ENCODE measurements around the gene CBY1. TPM values are rescaled to one million over a fixed set of nuclear protein-coding genes. Genes with fewer than 3 reads are reported as not detected.

The CBY1 gene
- total RNA-seq, 4 donors from 2014 or later, result 14.9 to 33.8 (median 17.4) TPM

DNA sequence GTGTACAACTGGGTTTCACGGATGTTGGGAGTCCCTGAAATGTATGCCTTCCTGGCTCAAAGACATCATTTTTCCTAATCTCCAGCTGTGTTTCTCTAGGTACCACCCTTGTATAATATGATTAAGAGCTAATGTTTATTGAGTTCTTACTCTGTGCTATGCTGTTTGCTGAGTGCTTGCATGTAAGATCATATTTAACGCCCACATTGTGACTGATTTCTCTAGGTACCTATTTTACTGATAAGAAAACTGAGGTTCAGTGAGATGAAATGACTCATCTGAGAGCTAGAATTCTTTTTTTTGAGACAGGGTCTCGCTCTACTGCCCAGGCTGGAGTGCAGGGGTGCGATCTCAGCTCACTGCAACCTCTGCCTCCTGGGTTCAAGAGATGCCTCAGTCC, 42.9 kb upstream of the CBY1 start:
- TF ChIP-seq, protein P1, sequence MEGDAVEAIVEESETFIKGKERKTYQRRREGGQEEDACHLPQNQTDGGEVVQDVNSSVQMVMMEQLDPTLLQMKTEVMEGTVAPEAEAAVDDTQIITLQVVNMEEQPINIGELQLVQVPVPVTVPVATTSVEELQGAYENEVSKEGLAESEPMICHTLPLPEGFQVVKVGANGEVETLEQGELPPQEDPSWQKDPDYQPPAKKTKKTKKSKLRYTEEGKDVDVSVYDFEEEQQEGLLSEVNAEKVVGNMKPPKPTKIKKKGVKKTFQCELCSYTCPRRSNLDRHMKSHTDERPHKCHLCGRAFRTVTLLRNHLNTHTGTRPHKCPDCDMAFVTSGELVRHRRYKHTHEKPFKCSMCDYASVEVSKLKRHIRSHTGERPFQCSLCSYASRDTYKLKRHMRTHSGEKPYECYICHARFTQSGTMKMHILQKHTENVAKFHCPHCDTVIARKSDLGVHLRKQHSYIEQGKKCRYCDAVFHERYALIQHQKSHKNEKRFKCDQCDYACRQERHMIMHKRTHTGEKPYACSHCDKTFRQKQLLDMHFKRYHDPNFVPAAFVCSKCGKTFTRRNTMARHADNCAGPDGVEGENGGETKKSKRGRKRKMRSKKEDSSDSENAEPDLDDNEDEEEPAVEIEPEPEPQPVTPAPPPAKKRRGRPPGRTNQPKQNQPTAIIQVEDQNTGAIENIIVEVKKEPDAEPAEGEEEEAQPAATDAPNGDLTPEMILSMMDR (IDR thresholded peaks at IDR 0.05; ENCODE audit: low read depth), result no peak

DNA sequence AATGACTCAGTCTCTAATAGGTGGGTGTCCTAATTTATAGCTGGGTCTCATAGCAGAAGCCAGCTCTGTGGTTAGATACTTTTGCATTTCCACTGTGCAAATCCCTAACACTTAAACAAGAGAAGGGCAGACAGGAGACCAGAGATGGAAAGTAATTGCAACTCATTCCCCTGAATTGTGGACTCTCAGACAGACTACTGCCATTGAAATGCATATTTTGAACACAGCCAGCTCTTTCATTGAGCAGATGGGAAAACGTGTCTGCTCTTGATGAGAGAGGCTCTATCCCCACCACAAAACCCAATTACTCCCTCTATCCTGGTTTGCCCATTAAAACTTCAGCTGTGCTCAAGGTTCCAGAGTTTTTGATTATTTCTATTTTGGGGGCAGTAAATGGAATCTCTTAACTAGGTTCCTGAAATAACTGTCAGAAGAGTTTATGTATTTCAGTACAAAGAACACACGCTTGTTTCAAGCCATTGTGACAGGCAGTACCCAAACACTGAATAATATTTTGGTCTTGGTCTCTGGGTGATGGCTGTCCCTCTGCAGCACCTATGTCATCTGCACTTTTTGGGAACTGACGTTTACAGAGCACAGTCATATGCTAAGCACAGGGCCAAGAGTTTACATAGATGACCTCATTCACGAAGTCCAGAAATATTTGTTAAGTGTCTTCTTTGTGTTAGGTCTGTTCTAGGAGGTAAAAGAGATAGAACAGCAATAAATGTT, 41.9 kb upstream of the CBY1 start:
- TF ChIP-seq, protein P1 (IDR thresholded peaks at IDR 0.05; ENCODE audit: low read depth), result no peak

DNA sequence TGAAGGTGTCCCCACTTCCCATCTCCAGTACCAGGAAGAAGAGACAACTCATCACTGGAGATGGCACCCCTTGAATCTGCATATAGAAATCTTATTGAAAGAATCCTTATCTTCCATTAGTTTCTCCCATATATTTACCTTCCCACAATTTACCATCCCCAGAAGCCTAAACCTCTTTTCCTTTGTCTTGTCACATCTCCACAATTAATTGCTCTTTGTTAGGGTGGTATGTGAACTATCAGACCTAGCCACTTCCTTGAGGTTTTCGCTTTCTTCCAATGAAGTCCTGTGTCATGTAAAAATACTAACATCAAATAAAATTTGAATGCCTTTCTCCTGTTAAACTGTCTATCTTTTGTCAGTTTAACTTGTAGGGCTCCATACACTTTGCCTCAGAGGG, 38.2 kb upstream of the CBY1 start:
- TF ChIP-seq, protein P1 (IDR thresholded peaks at IDR 0.05; ENCODE audit: low read depth), result no peak

DNA sequence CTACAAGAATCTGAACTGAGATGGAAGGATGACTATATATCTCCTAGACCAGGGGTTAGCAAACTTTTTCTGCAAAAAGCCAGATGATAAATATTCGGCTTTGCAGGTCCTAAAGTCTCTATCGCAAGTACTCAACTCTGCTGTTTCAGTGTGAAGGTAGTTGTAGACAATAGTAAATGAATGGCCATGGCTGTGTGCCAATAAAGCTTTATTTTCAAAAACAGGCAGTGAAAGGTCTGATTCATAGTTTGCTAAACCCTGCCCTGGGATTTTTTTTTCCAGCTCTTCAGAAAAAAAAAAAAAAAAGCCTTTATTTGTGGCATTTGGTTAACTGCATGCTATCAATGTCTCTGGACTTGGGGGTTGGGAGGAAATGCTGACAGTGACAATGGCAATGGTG, 37.8 kb upstream of the CBY1 start:
- TF ChIP-seq, protein P1 (IDR thresholded peaks at IDR 0.05; ENCODE audit: low read depth), result no peak

DNA sequence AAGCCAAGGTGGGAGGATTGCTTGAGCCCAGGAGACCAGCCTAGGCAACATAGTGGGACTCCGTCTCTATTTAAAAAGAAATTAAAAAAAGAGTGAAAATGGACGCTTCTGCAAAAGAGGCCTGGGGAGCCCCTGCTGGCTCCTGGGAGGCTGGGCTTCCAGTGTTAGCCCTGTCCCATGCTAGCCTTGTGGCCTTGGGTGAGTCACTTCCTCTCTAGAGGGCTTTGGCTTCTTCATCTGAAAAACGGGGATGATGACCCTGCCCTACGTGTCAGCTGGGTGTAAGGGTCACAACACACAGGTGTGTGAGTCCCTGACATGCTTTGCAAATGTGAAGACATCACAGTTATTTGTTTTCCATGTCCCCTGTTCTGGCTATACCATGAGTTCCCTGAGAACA, 33.1 kb upstream of the CBY1 start:
- TF ChIP-seq, protein P1 (IDR thresholded peaks at IDR 0.05; ENCODE audit: low read depth), result no peak

DNA sequence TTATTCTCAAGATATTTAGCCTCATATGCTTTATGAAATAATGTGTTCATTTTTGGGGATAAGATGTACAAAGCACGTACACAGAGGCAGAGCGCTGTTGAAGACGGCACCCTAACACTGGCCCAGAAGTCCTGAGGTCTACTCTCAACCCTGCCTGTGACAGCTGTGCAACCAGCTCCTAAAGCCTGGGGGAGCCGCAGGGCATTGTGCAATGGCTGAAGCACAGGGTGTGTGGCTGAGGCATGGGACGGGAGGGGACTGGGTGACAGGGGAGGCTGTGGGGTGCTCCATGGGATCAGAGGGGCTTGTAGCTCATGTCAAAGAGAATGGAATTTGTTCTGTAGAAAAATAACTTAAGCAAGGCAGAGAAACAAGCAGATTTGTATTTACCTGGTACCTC, 28.0 kb upstream of the CBY1 start:
- TF ChIP-seq, protein P1 (IDR thresholded peaks at IDR 0.05; ENCODE audit: low read depth), result no peak

DNA sequence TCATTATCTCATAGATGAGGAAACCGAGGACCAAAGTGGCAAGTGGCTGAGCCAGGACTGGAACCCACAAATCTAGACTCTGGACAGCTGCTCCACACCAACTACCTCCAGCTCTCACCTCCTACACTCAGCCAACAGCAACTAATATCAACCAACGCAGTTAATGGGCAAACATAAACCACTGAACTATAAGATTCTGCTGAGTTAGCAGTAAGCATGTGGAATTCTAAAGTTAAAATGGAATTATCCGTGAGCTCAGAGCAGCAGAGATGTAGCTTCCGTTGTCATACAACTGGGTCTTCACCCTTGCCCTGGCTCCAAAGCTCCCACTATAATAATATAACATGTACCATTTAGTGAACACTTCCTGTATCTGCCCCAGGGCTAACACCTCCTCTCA, 27.3 kb upstream of the CBY1 start:
- TF ChIP-seq, protein P1 (IDR thresholded peaks at IDR 0.05; ENCODE audit: low read depth), result no peak
